GM18909 (cell line): ENCODE data around the gene FCRL4.
A peak's percentile ranks its signal among the peaks of the same experiment; 100 is the strongest.
"Not testable (repeated sequence)": the region's sequence is repeated elsewhere in the genome, so short reads cannot be mapped to it uniquely, and the experiment has no call there.

Experiments
- ATAC-seq: cut with Tn5 transposase; IDR thresholded peaks from one replicate; pipeline ENCODE4 v1.9.1; 2021; ENCODE audit warnings: mild to moderate bottlenecking; ENCODE audit not compliant: unreplicated experiment, poor library complexity

Gene FCRL4

DNA sequence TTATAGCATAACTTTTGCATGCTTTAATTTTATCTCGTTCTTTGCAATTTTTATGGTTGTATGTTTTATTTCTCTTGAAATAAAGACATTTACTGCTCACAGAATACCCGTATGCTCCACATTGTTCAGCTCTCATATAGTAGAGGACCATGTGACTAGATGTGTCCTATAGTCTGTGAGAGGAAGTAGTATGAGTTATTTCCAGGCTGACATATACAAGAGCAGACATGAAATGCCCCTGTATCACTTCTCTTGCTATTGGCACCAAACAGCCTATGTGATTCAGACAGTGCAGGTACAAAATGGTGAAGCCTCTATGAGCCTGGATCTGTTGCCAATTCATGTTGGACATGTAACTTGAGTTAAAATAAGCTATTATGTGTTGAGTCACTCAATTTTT lies 39.8 kb downstream of the FCRL4 start:
- no peak for ATAC-seq

DNA sequence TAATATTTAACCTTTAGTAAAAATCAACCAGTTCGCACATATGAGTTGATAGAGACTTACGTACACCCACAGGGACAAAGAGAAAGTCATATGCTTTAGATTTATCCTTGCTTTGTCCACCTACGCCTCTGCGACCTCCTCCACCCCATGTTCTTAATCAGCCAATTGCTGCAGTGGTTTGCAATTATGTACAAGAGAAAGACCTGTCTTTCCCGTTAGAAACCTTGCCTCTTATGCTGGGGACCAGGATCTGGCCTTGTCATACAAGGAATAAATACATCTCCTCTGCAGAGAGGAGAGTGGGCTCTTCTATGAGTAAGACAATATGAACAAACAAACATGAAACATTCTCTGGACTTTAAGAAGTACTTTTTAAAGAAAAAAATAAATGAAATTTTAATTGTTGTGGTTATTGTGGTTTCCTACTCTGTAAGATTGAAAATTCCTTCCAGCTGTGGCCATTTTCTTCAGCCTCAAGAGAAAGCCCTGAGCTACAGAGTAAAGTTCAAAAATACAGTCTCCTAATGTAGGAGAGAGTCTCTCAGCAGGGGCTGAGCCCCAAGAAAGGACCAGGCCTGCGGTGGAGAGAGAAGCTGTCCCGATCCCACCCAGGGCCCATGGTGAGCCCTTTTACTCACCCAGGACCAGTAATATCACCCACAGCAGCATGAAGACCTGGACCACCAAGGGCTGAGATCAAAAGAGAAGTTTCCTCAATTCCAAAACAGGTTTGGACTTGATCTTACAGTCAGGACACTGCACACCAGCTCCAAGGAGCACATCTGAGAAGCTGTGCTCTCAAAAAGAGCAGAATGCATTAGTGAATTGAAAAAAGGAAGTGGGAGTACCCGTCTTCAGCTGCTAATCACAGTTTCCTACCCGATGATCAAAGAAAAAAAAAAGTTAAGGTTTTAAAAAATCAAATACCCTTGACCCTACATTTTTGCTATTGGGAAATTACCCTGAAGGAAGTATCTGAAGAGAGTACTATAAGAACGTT lies 45.9 kb downstream of the FCRL4 start, which contains the start of gene FCRL5:
Gene FCRL5 (minus strand): TSS at position 822 of the 1,000 bp plus-strand sequence. CDS start 153 bp downstream, at position 669.
- ATAC-seq, result peak; percentile 67

DNA sequence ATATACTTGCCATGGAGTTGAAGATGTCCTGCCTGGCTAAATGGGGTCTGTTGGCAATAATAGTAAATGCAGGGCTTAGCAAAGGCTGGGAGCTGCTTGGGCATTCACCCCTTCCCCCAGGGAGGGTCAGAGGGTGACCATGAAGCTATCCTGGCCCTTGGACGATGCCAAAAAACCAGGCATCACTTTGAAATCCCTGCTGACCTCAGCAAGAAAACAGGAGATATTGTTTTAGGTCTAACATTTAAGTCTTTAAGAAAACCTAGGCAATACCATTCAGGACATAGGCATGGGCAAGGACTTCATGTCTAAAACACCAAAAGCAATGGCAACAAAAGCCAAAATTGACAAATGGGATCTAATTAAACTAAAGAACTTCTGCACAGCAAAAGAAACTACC lies 49.8 kb downstream of the FCRL4 start:
- ATAC-seq, result not testable (repeated sequence)

DNA sequence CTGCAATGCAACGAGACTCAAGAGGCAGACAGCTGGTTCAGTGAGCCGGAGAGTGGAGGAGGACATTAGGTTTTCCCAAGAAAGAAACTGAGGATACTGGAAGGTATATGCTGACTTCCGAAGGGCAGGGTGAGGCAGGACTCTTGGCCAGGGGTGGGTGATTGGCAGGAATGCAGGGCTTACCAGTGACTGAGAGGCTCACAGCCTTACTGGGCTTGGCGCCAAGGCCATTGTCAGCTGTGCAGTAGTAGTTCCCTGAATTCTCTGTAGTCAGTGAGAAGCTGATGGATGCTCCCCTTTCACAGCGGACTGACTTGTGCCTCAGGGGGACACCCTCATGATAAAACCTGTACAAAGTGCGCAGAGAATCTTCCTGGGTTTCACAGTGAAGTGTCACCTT lies 55.2 kb downstream of the FCRL4 start:
- ATAC-seq, result no peak

DNA sequence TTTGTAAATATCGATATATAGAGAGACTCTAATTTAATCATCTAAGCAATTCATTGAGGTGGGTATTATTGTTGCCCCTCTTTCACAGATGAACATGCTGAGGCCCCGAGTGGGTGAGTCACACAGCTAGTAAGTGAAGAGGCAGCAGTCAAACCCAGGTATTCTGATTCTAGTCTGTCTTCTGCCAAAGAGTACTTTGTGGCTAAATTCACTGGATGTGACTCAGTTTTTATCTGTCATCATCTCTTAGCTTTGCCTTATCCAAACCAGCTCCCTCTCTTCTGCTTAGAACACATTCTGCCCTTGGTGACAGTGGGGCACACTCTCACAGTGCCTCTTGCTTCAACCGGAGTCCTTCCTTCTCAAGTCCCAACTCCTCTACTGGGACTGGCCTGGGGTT lies 57.0 kb downstream of the FCRL4 start:
- no peak for ATAC-seq

DNA sequence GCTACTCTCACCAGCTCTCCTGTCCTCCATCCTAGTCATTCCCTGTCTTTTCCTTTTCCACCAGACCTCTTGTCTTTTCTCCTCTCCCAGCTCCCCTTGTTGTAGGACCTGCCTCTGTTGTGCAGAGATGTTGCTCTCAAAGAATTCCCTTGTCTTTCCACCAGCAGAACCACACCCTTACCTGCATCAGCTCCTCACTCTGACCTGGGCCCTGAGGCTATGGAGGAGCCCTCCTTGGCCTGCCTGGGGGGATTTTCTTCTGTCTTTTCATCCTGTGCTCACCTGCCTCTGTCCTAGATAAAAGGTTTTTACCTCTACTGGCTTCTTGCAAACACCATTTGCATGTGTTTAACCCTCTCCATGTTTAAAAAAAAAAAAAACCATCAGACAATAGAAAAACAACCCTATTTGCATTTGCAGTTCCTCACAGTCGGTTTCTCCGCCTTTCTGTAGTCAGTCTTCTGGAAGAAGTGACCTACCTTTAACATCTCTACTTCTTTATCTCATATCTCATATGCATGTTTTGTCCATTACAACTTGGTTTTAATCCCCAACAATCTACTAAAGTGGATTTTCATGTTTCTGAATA lies 57.6 kb downstream of the FCRL4 start:
- no peak for ATAC-seq

DNA sequence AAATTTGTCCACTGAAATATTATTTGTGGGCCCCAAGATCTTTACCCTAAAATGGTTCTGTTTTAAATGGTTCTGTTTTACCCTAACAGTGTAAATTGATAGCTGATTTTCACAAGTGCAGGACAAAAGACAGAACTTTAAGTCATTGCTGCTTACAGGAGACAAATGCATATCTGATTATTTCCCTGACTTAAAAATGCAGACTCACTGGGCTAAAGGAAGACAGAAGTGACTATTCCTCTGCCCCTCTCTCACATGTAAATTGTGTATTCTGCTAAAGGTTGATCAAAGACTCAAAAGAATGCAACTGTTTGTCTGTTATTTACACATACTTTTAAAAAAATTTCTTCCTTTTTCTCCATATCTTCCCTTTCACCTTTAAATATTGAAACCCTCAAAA lies 58.3 kb downstream of the FCRL4 start:
- ATAC-seq, result no peak

DNA sequence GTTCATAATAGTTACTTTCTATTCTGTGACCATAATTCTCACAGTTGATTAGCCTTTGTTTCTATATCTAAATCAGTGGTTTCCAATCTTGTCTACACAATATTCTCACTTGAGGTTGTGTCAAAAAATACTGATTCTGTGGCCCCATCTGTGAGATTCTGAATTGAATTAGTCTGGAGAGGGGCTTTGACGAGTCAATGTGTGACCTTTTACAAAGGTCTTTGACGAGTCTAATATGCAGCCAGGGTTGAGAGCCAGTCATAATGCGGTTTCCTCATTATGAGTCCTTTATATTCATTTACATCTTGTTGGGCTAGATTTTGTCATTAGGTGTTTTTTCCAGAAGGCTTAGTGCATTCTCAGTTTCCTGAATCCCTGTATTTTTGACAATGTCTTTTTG lies 65.3 kb downstream of the FCRL4 start:
- no peak for ATAC-seq

DNA sequence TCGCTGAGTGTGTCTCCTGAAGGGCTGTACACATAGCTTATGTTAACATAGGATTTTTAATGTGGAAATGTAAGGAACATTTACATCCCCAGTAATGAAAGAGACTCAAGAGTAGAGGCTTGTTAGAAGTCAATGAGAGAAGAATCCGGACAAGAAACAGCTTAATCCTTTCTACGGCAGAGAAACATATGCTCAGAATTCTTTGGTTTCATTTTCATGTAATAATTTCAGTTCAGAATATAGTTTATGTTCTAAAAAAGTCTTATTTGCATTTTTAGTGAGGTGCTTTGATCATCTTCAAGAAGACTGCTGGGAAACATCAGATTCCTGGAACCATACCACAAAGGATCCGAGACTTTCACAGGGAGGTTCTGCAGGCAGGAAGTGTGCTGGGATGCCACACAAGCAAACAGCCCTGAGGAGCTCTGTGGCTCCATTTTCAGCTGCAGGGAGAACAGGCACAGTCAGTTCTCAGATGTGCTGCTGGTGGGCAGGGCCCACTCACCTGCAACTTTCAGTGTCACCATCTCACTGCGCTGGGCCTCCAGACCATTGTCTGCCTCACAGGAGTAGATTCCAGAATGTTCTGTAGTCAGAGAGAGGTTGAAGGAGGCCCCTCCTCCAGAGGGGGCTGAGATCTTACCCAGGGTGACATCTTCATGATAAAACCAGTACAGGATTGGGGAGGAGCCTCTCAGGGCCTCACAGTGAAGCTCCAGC lies 74.0 kb downstream of the FCRL4 start:
- ATAC-seq, result peak; percentile 80
